Stimulated activated naive CD8-positive, alpha-beta T cell treated with anti-CD3 and anti-CD28 coated beads, Interleukin-15, Interleukin-2, amounts not matched to agents 100 U/mL and 50 U/mL, for 24 hours (primary cell): Measurements from ENCODE around the gene LST1.
A peak's percentile ranks its signal among the peaks of the same experiment; 100 is the strongest.
"Not testable (repeated sequence)": the region's sequence is repeated elsewhere in the genome, so short reads cannot be mapped to it uniquely, and the experiment has no call there.

Source experiments
- ATAC-seq: fragments of 150-1000 bp; cut with Tn5 transposase; one replicate; pipeline ENCODE4 v1.10.0; 2021
- DNase-seq: peaks from one replicate; pipeline ENCODE4 v3.0.0; 2021

Gene LST1

GRCh38 chr6:31586008-31586407 lies at the start of gene LST1:
TSS of gene LST1 (plus strand) at chr6:31586277. CDS start at chr6:31587300, 1,023 bp downstream.
- ATAC-seq (no peak), DNase-seq (no peak)

- ATAC-seq (no peak), DNase-seq (no peak)
Measured at GRCh38 chr6:31538805-31539400, 47.2 kb upstream of the LST1 start.

- DNase-seq (no peak), ATAC-seq (no peak)
Measured at GRCh38 chr6:31540640-31541039, 45.4 kb upstream of the LST1 start.

- ATAC-seq (peak; percentile 10), DNase-seq (peak; percentile 68)
Measured at GRCh38 chr6:31541059-31541657, 44.9 kb upstream of the LST1 start.

GRCh38 chr6:31541658-31542521 lies 44.2 kb upstream of the LST1 start, which contains the start of gene DDX39B:
TSS of gene DDX39B (minus strand) at chr6:31542003. CDS start at chr6:31540532, 1,471 bp downstream.
- ATAC-seq (peak; percentile 80), DNase-seq (peak; percentile 94)

- DNase-seq = no peak
- no peak for ATAC-seq
Measured at GRCh38 chr6:31543639-31544038, 42.4 kb upstream of the LST1 start.

- DNase-seq (no peak), ATAC-seq (no peak)
Measured at GRCh38 chr6:31544676-31545075, 41.4 kb upstream of the LST1 start.

- DNase-seq (no peak), ATAC-seq (no peak)
Measured at GRCh38 chr6:31545291-31545690, 40.8 kb upstream of the LST1 start.

- DNase-seq (peak; percentile 93), ATAC-seq (peak; percentile 71)
Measured at GRCh38 chr6:31546339-31546957, 39.6 kb upstream of the LST1 start, which contains the start of gene ATP6V1G2. TSS of gene ATP6V1G2 (minus strand) at chr6:31546608. CDS start at chr6:31546559, 49 bp downstream.

- DNase-seq (peak; percentile 93), ATAC-seq (peak; percentile 91)
Measured at GRCh38 chr6:31546958-31547726, 38.9 kb upstream of the LST1 start, which contains the start of gene NFKBIL1. TSS of gene NFKBIL1 (plus strand) at chr6:31547608. CDS start at chr6:31547695, 87 bp downstream.

- no peak for ATAC-seq
- DNase-seq = no peak
Measured at GRCh38 chr6:31547727-31548543, 38.1 kb upstream of the LST1 start.

GRCh38 chr6:31548544-31548873 lies 37.6 kb upstream of the LST1 start:
- no peak for ATAC-seq
- no peak for DNase-seq

- ATAC-seq = not testable (repeated sequence)
- peak; percentile 69 for DNase-seq
Measured at GRCh38 chr6:31551371-31551770, 34.7 kb upstream of the LST1 start.

GRCh38 chr6:31556307-31556706 lies 29.8 kb upstream of the LST1 start:
- DNase-seq (no peak), ATAC-seq (no peak)

GRCh38 chr6:31557443-31558317 lies 28.4 kb upstream of the LST1 start:
- DNase-seq (no peak), ATAC-seq (no peak)

GRCh38 chr6:31558318-31558625 lies 27.8 kb upstream of the LST1 start:
- ATAC-seq = no peak

GRCh38 chr6:31558631-31559500 lies 27.2 kb upstream of the LST1 start:
- DNase-seq (peak; percentile 75), ATAC-seq (peak; percentile 57)

More at GRCh38 chr6:31558318-31558625, 27.8 kb upstream of the LST1 start:
- no peak for DNase-seq

- no peak for DNase-seq
- ATAC-seq = no peak
Measured at GRCh38 chr6:31559606-31559957, 26.5 kb upstream of the LST1 start.
